ENCODE measurements around the gene TRABD2B. TPM values are rescaled to one million over a fixed set of nuclear protein-coding genes. Genes with fewer than 3 reads are reported as not detected.

Gene TRABD2B
- total and polyA plus RNA-seq, 2 of the 13 experiments (the other 11 are each of a cell fraction or from before 2014, with no cell fraction given), result 0.04 TPM; not detected in 1

GRCh38 chr1:47781171-47781959 lies 215.8 kb downstream of the TRABD2B start:
- Histone ChIP-seq H3K9me3 (ENCODE audit: low read length) (no peaks in the 10 kb centered on the region), H3K4me3 (replicated peaks in 1 of 3; ENCODE audit: insufficient read depth in 1 of 3, low read depth in 2 of 3, low read length in 3 of 3) (peak overlapping the region in 1 of 3 experiments; percentile 38; a peak in 1 of 6 replicates), H3K79me2 (ENCODE audit: insufficient read depth, low read length) (no peaks in the 10 kb centered on the region), H3K36me3 (replicated peaks in 1 of 2; ENCODE audit: control insufficient read depth in 1 of 2, insufficient read depth in 2 of 2, low read length in 2 of 2) (no peaks in the 10 kb centered on the region), H3K4me2 (ENCODE audit: low read depth, low read length) (peak overlapping the region; percentile 57), H3K9ac (ENCODE audit: insufficient read depth, low read depth, low read length) (no peak overlapping the region), H3K4me1 (ENCODE audit: insufficient read depth, low read length) (peaks cover 73% of the 10 kb centered on the region), H2AFZ (ENCODE audit: low read length) (no peak overlapping the region), H3K27ac (ENCODE audit: extremely low read length, insufficient read depth, low read length) (no peak overlapping the region), H4K20me1 (ENCODE audit: insufficient read depth, low read length) (no peaks in the 10 kb centered on the region), H3K27me3 (ENCODE audit: control insufficient read depth in 1 of 2, insufficient read depth in 2 of 2, low read length in 2 of 2) (peaks cover 4 to 9% of the 10 kb centered on the region in 2 experiments; a peak in 2 of 5 replicates)
- ChIA-PET CTCF (ENCODE audit: low intra/inter-chr PET ratio, low total read pairs) (interaction anchor here (1.1 kb wide), 1 partner anchor 150 kb away, joined by 7 read pairs; no protein-coding TSS in a partner anchor), POLR2A (no interaction called here)
- intact Hi-C loops (cut with micrococcal nuclease; ENCODE audit: unreplicated experiment) (loop anchor here (10.0 kb wide), 1 partner anchor 93 kb away; no protein-coding TSS in a partner anchor), in situ Hi-C loops (cut with HindIII; ENCODE audit: extremely low pct_ligation_motif_present, low pct_unique_long_range_greater_than_20kb) (loop anchor here (5.0 kb wide), 1 partner anchor 151 kb away; no protein-coding TSS in a partner anchor)
- 48% methylated on average over 9 of the region's 22 CpGs for WGBS (ENCODE audit: low lambda C conversion rate)
- FAIRE-seq, result no peak
- BruUV-seq (replicated peaks), result no TSS peak
- DNase-seq (ENCODE audit: low spot score), result no peak
- ATAC-seq, result peak; percentile 43
- TF ChIP-seq, protein P1, sequence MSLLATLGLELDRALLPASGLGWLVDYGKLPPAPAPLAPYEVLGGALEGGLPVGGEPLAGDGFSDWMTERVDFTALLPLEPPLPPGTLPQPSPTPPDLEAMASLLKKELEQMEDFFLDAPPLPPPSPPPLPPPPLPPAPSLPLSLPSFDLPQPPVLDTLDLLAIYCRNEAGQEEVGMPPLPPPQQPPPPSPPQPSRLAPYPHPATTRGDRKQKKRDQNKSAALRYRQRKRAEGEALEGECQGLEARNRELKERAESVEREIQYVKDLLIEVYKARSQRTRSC (CRISPR knock-in tag; IDR thresholded peaks at IDR 0.05; ENCODE audit: low read depth), result 0 out of 2 replicates have a peak, but pooled peaks have one; percentile 52
- TF ChIP-seq ZNF44 (CRISPR knock-in tag; IDR thresholded peaks at IDR 0.05) (0 out of 2 replicates have a peak, but pooled peaks have one; percentile 51), PAF1 (CRISPR knock-in tag; IDR thresholded peaks at IDR 0.05) (no peak), ZNF670 (CRISPR knock-in tag; IDR thresholded peaks at IDR 0.05; ENCODE audit: borderline replicate concordance) (0 out of 2 replicates have a peak, but pooled peaks have one; percentile 64), ZNF543 (CRISPR knock-in tag; IDR thresholded peaks at IDR 0.05) (0 out of 2 replicates have a peak, but pooled peaks have one; percentile 51), HDAC1 (CRISPR knock-in tag; IDR thresholded peaks at IDR 0.05) (peak; percentile 34; the same call in 1 of the 2 replicates), FOXA3 (CRISPR knock-in tag; IDR thresholded peaks at IDR 0.05) (0 out of 2 replicates have a peak, but pooled peaks have one; percentile 7), ARNT (IDR thresholded peaks at IDR 0.05) (no peak), ZNF547 (CRISPR knock-in tag; IDR thresholded peaks at IDR 0.05) (peak; percentile 66; the same call in 1 of the 2 replicates), SALL1 (CRISPR knock-in tag; IDR thresholded peaks at IDR 0.05) (peak; percentile 36; the same call in 1 of the 2 replicates), ZNF431 (CRISPR knock-in tag; IDR thresholded peaks at IDR 0.05; ENCODE audit: borderline replicate concordance, low read depth) (0 out of 2 replicates have a peak, but pooled peaks have one; percentile 7), ZNF552 (CRISPR knock-in tag; IDR thresholded peaks at IDR 0.05; ENCODE audit: borderline replicate concordance) (0 out of 2 replicates have a peak, but pooled peaks have one; percentile 11), CHD4 (IDR thresholded peaks at IDR 0.05; ENCODE audit: borderline replicate concordance, low read length) (no peak), ZNF337 (CRISPR knock-in tag; IDR thresholded peaks at IDR 0.05; ENCODE audit: borderline replicate concordance, low read depth) (no peak), ZNF12 (CRISPR knock-in tag; IDR thresholded peaks at IDR 0.05) (no peak), TEAD2 (CRISPR knock-in tag; IDR thresholded peaks at IDR 0.05) (no peak), SSRP1 (CRISPR knock-in tag; IDR thresholded peaks at IDR 0.05) (no peak), SPEN (CRISPR knock-in tag; IDR thresholded peaks at IDR 0.05; ENCODE audit: low read depth) (peak; percentile 26; the same call in 1 of the 2 replicates)
- TF ChIP-seq, protein P2, sequence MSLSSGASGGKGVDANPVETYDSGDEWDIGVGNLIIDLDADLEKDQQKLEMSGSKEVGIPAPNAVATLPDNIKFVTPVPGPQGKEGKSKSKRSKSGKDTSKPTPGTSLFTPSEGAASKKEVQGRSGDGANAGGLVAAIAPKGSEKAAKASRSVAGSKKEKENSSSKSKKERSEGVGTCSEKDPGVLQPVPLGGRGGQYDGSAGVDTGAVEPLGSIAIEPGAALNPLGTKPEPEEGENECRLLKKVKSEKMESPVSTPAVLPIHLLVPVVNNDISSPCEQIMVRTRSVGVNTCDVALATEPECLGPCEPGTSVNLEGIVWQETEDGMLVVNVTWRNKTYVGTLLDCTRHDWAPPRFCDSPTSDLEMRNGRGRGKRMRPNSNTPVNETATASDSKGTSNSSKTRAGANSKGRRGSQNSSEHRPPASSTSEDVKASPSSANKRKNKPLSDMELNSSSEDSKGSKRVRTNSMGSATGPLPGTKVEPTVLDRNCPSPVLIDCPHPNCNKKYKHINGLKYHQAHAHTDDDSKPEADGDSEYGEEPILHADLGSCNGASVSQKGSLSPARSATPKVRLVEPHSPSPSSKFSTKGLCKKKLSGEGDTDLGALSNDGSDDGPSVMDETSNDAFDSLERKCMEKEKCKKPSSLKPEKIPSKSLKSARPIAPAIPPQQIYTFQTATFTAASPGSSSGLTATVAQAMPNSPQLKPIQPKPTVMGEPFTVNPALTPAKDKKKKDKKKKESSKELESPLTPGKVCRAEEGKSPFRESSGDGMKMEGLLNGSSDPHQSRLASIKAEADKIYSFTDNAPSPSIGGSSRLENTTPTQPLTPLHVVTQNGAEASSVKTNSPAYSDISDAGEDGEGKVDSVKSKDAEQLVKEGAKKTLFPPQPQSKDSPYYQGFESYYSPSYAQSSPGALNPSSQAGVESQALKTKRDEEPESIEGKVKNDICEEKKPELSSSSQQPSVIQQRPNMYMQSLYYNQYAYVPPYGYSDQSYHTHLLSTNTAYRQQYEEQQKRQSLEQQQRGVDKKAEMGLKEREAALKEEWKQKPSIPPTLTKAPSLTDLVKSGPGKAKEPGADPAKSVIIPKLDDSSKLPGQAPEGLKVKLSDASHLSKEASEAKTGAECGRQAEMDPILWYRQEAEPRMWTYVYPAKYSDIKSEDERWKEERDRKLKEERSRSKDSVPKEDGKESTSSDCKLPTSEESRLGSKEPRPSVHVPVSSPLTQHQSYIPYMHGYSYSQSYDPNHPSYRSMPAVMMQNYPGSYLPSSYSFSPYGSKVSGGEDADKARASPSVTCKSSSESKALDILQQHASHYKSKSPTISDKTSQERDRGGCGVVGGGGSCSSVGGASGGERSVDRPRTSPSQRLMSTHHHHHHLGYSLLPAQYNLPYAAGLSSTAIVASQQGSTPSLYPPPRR (CRISPR knock-in tag; IDR thresholded peaks at IDR 0.05; ENCODE audit: borderline replicate concordance), result 0 out of 2 replicates have a peak, but pooled peaks have one; percentile 16
